Right hindlimb (tissue), 1 donor: ENCODE data around the gene HLA-B.
A peak's percentile ranks its signal among the peaks of the same experiment; 100 is the strongest.
"Not testable (repeated sequence)": the region's sequence is repeated elsewhere in the genome, so short reads cannot be mapped to it uniquely, and the experiment has no call there.

Experiments
- DNase-seq: peaks from one replicate; pipeline ENCODE4 v3.0.0-alpha.2; 2018

Gene HLA-B

DNA sequence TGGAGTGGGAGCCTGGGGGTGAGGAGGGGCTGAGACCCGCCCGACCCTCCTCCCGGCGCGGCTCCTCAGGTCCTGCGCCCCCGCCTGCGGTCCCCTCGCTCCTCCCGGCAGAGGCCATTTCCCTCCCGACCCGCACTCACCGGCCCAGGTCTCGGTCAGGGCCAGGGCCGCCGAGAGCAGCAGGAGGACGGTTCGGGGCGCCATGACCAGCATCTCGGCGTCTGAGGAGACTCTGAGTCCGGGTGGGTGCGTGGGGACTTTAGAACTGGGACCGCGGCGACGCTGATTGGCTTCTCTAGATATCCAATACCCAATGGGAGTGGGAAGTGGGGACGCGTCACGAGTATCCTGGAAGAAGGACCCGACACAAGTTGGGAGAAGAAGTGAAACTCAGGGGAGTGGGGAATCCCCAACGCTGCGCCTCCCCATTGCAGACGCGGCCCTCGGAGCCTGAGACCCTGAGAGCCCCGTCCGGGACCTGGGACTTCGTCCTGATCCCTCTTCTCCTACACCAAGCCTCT lies at the start of gene HLA-B:
Gene HLA-B (minus strand): TSS at position 234 of the 521 bp plus-strand sequence. CDS start 21 bp downstream, at position 213.
- DNase-seq: peak; percentile 89

DNA sequence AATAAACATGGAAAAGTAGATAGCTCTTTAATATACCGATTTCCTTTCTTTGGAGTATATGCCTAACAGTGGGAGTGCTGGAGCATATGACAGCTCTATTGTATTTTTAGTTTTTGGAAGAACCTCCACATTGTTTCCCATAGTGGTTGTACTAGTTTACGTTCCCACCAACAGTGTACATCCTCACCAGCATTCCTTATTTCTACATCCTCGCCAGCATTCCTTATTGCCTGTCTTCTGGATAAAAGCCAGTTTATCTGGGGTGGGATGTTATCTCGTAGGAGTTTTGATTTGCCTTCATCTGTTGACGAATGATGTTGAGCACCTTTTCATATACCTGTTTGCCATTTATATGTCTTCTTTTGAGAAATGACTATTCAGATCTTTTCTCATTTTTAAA lies 49.0 kb upstream of the HLA-B start:
- DNase-seq: no peak

GRCh38 chr6:31404061-31404364 lies 47.0 kb upstream of the HLA-B start:
- DNase-seq: not testable (repeated sequence)

GRCh38 chr6:31403283-31404060 lies 46.5 kb upstream of the HLA-B start, which contains the start of gene MICA:
Gene MICA, plus strand, starts transcription at chr6:31403595. Its CDS starts 38 bp downstream, at chr6:31403633.
- peak; percentile 93 for DNase-seq

- DNase-seq: no peak
These were observed 45.6 kb upstream of the HLA-B start for GRCh38 chr6:31402324-31403282.

DNA sequence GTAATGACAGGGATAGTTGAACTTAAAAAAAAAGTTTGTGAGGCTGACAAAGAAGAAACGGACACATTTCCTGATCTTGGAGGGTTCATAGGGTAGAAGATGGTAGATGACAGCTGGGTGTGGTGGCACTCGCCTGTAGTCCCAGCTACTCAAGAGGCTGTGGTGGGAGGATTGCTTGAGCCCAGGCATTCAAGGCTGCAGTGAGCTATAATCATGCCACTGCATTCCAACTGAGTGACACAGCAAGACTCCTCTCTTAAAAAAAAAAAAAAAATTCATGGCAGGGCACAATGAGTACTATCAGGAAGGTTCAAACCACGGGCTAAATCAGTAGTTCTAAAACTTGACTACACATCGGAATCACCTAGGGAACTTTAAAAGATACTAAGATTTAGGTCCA lies 44.4 kb upstream of the HLA-B start:
- no peak for DNase-seq

DNA sequence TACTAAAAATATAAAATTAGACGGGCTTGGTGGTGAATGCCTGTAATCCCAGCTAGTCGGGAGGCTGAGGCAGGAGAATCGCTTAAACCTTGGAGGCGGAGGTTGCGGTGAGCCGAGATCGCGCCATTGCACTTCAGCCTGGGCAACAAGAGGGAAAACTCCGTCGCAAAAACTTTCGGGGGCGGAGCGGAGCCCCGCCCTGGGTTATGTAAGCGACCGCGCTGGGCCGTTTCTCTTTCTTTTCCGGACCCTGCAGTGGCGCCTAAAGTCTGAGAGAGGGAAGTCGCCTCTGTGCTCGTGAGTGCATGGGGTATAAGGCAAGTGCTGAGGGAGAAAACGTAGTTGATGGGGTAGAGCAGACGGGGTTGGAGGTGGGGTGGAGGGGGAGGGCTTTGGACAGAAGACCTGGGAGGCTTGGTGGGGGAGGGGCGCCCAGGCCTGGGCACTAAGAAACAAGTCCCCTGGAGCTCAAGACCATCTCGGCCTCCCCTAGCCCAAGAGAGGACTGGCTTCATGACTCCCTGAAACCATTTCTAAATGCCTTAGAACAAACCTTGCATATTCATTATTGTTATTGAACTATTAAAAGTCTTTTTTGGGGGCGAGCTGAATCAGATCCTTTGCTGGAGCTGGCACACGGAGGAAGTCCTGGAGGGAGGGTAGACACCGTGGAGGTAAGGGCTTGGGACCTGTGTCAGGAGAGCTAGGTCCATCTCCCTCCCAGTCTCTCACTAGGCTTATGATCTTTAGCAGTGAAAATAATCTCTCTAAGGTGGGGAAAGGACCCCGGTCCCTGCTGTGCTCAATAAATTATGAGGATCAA lies 43.7 kb upstream of the HLA-B start:
- peak; percentile 88 for DNase-seq

- DNase-seq: peak; percentile 94
These were observed 42.8 kb upstream of the HLA-B start for GRCh38 chr6:31399589-31400466.

DNA sequence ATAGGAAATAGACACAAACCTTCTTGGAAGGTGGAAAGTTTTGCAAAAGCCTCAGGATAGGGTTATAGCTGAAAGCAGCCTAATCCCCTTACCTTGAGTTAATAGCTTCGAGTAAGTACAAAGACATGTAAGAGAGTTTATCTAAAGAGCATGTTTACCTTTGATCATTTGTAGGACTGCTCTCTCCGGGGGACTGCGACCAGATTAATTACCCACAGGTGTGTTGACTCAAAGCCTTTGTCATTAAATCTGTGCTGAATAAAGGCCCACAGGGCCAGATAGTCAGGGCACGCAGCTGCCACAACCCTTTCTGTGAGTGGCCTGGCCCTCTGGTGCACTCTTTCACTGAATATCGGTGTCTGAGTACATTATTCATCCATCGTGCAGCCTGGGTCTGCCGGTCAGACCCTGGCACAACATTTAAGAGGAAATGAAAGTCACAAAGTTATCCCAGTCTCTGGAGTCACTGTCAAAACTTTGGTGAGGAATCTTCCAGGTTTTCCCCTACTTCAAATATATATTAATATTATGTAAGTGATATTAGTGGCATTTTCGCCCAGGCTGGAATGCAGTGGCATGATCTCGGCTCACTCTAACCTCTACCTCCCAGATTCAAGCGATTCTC lies 41.0 kb upstream of the HLA-B start:
- no peak for DNase-seq

DNA sequence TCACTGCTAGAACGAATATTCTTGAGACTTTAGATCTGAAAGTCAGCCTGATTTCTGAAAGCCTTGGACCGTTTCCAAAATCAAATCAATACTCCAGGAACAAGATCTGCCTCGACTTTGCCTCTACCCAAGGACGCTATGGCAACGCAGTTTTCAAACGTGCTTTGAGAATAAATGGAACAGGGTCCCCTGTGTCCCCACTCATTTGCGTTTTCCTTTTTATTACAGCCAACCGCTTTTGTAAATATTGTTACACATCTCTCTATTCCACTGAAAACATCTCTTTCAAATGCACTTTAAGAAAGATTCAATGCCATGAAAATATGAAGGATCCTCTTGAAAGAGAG lies 40.1 kb upstream of the HLA-B start:
- DNase-seq: not testable (repeated sequence)

DNA sequence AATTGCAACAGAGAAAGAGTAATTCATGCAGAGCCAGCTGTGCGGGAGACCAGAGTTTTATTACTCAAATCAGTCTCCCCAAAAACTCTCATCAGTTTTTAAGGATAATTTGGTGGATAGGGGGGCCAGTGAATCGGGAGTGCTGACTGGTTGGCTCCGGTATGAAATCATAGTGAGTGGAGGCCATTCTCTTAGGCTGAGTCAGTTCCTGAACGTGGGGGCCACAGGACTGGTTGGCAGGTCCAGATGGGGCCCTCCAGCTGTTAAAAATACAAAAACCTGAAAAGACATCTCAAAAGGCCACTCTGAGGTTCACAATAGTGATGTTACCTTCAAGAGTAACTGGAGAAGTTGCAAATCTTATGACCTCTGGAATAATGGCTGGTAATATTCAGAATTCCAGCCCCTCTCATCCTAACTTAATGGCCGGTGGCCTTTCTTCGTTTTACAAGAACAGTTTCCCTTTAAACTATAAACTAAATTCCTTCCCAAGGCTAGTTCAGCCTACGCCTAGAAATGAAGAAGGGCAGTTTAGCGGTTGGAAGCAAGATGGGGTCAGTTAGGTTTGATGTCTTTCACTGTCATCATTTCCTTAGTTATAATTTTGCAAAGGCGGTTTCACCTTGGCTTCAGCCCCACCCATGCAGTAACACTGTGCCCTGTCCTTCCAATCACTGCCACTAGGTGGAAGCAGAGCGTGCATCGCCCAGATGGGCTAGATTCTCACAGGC lies 39.6 kb upstream of the HLA-B start:
- peak; percentile 83 for DNase-seq

- DNase-seq: no peak
These were observed 38.9 kb upstream of the HLA-B start for GRCh38 chr6:31395832-31396231.

- no peak for DNase-seq
These were observed 37.4 kb upstream of the HLA-B start for GRCh38 chr6:31394381-31394780.

GRCh38 chr6:31393932-31394331 lies 37.0 kb upstream of the HLA-B start:
- DNase-seq: no peak

DNA sequence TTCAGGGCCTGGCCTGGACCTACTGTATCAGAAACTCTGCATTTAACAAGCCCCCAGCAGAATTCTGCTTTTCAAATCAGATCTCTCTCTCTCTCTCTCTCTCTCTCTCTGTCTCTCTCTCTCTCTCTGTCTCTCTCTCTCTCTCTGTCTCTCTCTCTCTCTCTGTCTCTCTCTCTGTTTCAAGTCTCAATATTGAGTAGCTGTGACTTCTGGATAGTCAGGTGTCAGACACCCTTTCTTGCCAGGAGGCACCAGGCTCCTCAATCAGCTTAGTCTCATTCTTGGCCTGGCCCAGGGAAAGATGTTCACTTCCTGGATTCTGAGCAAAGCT lies 32.8 kb upstream of the HLA-B start:
- not testable (repeated sequence) for DNase-seq

DNA sequence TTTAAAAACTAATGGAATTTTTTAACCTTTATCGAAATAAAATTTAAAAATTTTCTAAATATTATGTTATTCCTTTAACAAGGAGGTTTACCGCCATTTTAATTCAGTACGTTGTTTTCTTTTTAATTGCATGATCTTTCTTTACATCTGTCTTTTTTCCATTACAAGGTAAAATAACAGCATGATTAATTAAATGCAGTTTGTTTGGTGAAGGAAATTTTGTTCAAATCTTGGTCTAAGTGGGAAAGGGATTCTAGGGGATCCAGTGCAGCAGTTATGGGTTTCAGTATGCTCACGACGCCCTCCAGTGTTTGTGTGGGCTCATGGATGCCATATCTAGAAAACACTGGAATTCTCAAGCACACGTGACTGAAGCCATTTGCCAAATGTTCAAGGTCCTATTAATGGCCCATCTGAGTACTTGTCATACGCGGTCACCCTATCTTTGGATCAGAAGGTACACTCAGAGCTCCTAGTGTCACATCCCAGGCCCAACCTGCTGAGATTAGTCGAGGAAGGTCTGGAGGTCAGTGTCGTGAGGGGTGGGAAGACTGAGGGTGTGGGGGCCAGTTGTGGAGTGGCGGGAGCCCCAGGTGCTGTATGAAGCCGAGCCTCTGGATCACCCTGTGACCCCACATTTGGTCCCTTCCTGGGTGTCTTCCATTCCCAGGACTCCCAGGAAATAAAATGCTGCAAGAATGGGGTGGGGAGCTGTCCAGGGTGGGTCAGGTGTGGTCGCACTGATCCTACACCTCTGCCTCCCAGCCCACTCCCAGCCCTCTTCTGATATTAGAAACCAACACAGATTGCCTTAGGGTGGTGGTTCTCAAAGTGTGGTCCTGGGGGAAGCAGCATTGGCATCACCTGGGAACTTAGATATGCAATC lies 32.2 kb upstream of the HLA-B start:
- not testable (repeated sequence) for DNase-seq

- DNase-seq: no peak
These were observed 30.0 kb upstream of the HLA-B start for GRCh38 chr6:31386977-31387376.

DNA sequence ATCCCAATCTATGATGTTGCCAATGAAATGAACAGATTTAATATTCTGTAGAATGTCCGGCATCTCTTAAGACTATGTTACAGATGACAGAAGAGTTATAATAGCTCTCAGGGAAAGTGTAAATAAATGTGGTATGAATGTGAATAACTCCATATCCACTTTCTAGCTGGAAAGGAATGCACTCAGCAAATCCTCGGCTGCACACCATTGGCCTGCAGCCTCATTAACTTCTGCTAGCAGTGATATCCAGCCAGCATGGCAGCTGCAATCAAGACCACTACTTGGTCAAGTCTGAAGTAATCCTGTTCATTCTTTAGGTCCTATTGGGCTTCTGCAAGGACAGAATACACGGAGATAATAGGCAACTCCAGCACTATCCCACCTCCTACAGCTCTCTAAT lies 29.1 kb upstream of the HLA-B start:
- DNase-seq: no peak

DNA sequence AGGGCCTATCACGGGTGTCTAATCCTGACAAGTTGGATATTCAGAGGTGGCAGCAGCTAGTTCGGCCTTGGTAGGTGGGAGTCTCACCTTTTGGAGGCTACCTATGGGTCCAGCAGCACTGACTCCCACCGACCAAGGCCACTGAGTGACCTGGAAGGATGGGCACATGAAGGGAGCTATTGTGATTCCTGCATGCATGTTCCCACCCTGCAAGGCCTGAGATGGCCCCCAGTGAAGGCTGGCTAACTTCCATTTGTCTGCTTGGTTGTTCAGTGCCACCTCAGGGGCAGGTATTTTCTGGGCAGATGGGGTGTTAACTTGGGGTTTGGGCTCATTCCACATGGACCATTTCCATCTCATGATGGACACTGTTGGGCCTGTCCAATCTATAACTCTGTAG lies 28.1 kb upstream of the HLA-B start:
- DNase-seq: no peak

DNA sequence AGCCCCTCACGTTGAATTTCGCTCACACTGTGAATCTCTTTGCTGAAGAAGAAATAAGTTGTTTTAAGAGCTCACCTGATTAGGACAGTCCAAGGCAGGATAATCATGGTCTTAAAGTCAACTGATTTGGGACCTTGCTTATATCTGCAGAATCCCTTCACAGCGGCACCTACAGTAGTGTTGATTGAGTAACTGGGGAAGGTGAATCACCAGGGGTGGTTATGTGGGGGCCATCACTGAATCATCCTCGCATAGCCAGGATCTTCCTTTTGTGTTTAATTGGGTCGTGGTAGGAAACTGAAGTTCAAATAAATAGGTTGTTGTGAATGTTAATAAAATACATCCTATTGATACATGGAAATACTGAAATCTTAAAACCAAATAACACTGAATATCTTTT lies 26.2 kb upstream of the HLA-B start:
- no peak for DNase-seq
